C4-2B (cell line): ENCODE measurements around the gene NAT16.

Source experiments
- H3K27ac ChIP-seq: fragments of 450-650 bp; 2 replicates; pipeline ENCODE4 v1.5.1; 2017
- CTCF ChIP-seq: fragments of 450-650 bp; conservative IDR thresholded peaks from 2 replicates; pipeline ENCODE4 v1.5.1; 2017; ENCODE audit warnings: mild to moderate bottlenecking
- ZFX ChIP-seq: fragments of 450-650 bp; IDR thresholded peaks from 2 replicates; pipeline ENCODE4 v1.6.1; 2017

Gene NAT16

DNA sequence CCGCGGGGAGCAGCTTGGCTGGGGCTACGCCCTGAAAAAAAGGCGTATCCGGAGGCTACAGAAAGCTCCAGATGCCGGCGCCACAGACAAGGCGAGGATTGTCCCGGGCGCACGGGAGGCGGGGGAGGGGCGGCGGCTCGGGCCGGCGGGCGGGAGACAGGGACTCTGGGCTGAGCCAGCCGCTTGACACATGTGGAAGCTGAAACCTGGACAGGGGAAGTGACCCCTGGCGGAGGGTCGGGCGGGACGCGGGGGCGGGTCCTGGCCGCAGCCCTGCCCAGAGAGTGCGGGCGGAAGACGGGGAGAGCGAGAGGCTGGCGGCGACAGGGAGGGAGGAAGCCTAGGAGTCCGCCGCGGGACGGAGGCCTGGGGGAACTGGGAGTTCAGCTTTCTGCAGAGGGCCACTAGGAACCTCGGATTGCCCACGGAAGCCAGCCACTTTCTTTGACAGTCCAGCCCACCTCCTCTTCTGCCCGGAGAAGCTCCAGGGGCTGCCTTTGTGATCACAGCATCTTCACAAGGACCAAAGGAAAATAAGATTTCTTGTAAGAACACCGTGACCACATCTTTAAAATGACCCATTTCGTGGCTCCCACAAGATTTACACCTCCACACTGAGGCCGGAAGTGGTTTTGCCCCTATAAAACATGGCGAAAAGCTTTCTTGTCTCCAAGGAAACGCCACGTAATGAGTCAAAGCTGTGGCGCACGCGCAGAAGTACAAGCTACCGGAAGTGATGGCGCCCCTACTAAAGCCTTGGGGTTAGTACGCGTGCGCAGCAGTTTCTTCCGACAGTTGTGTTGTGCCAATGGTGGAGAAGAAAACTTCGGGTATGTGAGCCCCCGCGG, 37.5 kb upstream of the NAT16 start, which contains the start of the genes PLOD3 and ZNHIT1:
Gene PLOD3, minus strand, starts transcription at position 194 of the 848 bp plus-strand sequence. CDS start 307 bp downstream, outside the sequence.
Gene ZNHIT1, plus strand, starts transcription at position 778 of the 848 bp plus-strand sequence. Its CDS starts 31 bp downstream, at position 809.
- TF ChIP-seq ZFX: 0 out of 2 replicates have a peak, but pooled peaks have one; percentile 38
- no peak for TF ChIP-seq CTCF
- H3K27ac ChIP-seq: peak within 1 kb of the TSS; percentile 85

GRCh38 chr7:101216860-101217387, 36.8 kb upstream of the NAT16 start:
- peak overlapping the region; percentile 85 for H3K27ac ChIP-seq
- TF ChIP-seq CTCF (no peak), ZFX (peak; percentile 81; the same call in 1 of the 2 replicates)

DNA sequence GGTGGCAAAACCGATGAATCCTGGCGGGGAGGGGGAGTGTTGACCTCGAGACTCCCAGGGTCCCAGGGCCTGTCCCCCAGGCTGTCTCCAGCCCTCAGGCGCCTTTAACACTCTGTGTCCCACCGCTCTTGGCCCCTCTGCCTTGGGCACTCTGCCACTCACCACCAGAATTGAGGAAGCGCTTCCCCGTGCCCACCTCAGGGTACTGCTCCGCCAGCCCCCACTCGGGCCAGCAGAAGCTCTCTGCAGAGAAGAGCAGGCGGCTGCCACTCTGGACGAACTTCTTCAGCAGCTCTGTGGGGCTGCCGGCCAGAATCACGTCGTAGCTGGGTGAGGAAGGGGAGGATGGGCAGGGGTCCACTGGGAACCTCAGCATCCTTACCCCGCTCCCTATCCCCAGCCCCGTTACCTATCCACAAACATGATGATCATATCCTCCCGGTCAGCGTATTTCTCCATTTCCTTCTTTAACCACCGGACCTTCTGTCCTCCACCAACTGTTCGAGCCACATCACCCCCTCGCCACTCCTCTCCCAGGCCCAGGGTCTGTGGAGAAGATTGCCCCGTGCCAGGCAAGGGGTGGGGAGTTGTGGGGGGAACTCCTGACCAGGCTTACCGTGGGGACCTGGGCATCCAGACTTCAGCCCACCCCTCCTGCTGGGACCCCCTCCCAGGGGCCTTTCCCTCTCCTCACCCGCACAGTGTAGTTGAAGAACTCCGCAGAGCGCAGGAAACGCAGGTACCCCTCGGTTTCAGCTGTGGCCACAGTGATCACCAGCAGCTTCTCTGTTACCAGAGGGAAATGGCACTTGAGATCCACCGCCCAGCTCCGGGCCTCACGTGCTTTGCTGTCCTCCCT, 36.1 kb upstream of the NAT16 start:
- peak overlapping the region; percentile 85 for H3K27ac ChIP-seq
- TF ChIP-seq ZFX (no peak), CTCF (no peak)

DNA sequence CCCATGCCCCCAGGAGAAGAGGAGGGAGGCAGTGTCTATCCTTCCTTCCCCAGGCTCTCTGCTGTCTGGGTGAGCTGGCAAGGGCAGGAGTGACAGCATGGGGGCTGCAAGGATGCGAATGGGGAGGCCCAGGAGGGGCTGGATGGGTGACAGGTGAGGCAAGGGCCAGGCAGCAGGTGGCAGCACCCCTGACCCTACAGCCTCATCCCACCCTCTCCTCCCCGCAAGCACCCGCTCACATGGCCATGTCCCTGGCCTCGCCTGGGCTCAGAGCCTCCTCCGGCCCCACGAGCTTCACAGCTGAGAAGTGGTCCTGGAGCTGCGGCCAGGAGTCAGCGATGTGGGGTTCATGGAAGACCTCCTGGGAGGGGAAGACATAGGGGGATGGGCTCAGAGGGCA, 31.9 kb upstream of the NAT16 start:
- TF ChIP-seq ZFX (no peak), CTCF (no peak)

DNA sequence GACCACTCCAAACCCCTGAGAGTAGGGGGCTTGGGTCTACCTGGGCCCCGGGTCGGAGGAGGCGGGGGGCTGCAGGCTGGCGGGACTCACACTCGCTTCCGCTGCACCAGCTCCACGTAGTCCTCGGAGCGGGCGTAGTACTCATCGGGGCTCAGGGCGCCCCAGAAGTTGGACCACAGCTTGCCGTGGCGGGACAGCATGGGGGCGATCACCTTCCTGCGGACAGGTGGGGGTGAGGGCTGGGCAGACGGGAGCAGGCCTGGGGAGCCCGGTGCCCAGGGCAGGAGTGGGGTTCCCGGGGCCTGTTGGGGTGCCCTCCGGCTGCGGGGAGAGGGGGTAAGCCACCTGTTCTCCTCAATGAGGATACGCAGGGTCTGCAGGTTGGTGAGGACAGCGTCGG, 31.4 kb upstream of the NAT16 start:
- no peak overlapping the region for H3K27ac ChIP-seq
- TF ChIP-seq CTCF (no peak), ZFX (no peak)

More for the DNA sequence above, 31.9 kb upstream of the NAT16 start:
- no peak overlapping the region for H3K27ac ChIP-seq

DNA sequence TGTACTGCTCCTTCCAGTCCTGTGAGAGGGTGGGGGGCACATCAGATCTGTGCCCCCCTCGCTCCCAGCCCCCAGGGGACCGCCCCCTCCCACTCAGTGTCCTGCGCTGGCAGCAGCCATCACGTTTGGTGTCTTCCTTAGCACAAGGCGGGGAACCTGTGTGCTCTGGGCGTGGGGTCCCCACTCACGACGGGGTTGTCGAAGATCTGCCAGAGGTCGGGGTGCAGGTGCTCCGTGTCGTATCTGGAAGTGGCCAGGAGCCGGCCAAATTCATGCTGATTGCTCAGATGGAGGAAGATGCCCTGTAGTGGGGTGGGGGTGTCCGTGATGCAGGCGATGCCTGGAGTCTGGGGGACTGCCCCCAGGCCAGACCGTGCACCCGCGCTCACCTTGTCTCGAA, 30.1 kb upstream of the NAT16 start:
- no peak overlapping the region for H3K27ac ChIP-seq
- TF ChIP-seq CTCF (no peak), ZFX (no peak)

DNA sequence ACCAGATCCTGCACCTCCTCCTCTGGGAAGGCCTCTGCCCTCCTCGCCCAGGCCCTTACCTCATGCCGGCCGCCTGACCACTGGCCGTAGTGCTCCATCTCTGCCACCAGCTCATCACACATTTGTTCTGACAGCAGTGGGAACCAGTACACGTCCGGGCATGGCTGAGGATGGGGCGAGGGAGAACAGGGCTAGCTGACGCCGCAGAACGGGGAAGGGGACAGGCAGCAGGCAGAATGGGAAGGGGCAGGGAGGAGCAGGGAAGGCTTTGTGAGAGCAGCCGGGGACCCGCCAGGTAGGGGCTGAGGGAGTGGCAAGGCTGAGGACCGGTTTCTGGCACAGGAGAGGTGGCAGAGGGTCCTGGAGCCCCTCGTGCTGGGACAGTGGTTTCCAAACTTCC, 28.7 kb upstream of the NAT16 start:
- no peak for TF ChIP-seq CTCF
- no peak for TF ChIP-seq ZFX
- H3K27ac ChIP-seq: no peak overlapping the region
